Fibroblast of skin of back (primary cell): ENCODE measurements around the gene FAM53B.

ENCODE experiments used
- DNase-seq: peaks from one replicate; pipeline ENCODE4 v3.0.0-alpha.2; 2013

Gene FAM53B

GRCh38 chr10:124696446-124697392, 47.5 kb downstream of the FAM53B start:
- no peak for DNase-seq

- DNase-seq = no peak
Observed at GRCh38 chr10:124695259-124695658, 48.9 kb downstream of the FAM53B start.

- DNase-seq = no peak
Observed at GRCh38 chr10:124694481-124695220, 49.5 kb downstream of the FAM53B start.

GRCh38 chr10:124693801-124694416, 50.3 kb downstream of the FAM53B start:
- no peak for DNase-seq

DNA sequence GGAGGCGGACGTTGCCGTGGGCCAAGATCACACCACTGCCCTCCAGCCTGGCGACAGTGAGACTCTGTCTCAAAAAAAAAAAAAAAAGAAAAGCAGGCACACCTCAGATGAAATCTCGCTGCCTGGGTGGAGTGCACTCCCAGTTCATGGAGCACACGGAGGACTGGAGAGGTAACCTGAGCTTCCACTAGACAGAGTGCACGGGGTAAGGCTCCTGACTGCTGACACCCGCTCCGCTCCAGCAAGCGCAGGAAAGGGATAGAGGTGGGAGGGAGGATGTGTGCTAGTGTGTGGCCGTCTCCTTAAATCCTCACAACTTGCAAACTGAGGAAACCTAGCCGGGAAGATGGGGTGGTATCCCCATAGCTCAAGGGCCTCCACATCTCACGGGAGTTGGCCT, 50.8 kb downstream of the FAM53B start:
- DNase-seq = no peak

DNA sequence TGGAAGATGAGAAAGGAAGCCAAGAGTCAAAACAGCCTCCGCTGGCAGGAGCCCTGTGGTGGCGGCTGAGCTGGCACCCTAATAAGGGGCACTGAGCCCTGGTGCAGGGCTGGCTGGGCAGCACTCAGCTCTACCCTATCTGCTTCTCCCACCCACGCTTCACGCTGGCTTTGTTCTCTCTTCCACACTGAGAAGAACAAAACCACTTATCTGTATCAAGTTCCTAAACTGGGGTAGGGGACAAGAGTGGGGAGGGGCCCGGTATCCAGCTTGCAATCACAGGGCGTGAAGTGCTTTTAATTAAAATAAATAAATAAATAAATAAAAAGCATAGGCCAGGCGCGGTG, 52.1 kb downstream of the FAM53B start:
- no peak for DNase-seq

DNA sequence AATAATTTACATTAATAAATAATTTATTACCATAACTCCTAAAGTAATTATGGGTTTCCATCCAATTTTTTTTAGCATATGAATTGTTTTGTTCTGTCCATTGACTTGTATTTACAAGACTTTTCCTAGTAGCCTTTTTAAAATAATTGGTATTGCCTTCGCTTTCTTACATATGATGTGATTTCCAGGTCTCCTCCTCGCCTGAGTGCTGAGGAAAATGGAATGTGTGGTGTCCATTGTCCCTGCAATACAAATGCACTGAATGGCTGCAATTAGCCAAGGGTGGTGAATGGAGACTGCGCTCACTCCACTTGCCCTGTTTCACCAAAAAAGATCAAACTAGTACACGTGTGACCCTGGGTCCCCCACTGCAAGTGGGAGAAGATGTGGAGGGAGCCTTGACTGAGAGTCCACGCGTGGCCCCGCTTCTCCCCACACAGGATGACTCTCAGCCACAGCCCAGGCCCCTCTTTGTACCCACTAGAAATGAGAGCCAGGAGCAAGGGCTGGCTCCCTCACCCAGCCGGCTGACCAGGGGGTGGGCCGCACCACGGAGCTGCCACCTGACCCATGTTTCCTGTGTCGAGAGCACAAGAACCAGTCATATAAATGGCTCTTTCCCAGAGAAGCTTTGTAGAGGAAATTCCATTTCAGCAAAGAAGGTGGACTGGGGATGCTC, 52.6 kb downstream of the FAM53B start:
- DNase-seq = no peak

DNA sequence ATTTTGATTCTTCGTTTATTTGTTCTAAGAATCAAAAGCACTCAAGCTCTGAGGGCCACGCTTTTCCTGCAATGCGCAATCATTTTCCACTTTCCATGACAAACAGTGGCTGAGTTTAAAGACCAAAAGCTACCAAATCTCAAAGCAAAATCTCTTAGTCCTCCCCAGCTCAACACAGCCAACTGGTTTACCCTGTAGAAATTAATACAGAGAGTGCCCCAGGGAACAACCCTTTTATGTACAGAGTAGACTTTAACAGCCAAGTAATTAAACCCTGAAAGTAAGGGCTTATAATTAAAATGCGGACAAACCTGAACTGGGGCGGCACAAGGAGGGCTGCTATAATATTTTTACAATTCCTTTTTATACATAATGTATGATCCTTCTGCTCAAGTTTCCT, 53.2 kb downstream of the FAM53B start:
- DNase-seq = no peak

DNA sequence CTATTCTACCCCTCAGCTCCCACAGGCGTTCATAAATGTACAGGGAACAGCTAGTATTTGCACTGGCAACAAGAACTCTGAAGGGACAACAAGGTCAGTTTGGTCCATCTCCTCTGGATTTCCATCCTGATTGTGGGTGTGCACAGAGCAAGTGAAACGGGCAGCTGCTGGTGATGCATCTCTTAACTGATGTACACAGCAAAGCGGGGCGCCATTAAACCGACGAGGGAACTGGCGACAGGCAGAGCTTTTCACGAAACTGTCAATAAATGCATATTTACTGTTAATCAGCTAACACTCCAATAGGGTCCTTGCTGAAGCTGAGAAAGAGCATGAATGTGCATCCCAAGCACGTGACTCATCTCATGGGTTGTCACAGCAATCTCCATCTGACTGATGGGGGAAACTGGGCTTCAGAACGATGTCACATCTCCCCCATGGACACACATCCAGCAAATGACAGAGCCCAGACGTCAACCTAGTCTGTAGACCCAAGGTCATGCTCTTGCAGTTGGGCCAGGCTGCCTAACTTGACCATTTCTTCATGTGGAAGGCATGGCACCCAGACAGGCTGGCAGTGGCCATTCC, 54.2 kb downstream of the FAM53B start:
- no peak for DNase-seq

- no peak for DNase-seq
Observed at GRCh38 chr10:124688889-124689670, 55.1 kb downstream of the FAM53B start.

GRCh38 chr10:124688386-124688785, 55.8 kb downstream of the FAM53B start:
- DNase-seq = no peak

DNA sequence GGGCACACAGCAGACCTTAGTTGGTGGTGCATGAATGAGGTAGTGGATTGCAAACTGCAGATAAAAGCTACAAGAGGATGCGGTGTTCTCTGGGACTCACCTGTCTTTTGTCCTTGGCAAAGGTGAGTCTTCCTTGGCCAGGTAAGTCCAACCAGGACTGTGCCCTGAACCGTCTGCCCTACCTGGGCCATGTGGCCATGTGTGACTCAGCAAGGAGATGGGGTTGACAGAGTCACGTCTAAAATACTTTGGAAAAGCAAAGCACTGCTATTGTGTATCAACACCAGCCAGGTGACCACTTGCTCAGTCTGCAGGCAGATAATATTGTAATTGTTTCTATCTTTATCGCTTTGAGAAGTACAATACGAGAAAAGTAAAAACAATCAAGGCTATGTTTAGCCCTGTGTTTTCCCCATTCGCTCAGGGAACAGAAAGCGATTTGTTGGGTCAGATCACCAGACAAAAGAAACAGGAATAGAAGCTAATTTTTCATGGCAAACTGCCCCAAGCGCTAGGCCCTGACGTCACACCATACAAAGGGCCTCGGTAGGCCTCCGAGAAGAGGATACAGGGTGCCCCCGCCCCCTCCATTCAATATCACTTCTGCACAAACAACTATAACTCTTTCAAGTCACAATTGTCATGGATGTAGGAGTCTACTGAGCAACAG, 57.3 kb downstream of the FAM53B start:
- DNase-seq = no peak

- DNase-seq = no peak
Observed at GRCh38 chr10:124685261-124685660, 58.9 kb downstream of the FAM53B start.

DNA sequence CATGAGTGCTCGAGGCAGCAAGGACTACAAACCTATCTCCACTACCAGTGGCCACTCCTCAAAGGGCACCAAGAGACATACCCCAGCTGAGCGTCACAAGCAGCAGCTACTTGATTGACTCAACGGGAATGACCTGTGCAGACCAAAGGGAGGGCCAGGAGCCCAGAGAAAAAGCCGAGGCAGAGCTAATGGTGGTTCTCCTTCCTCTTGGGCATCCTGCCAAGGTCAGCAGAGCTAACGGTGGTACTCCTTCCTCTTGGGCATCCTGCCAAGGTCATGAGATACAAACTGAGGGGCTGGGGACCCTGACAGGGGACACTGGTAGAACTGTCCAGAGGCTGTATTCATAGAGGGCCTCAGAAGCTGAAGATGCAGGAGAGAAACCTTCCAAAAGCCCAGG, 60.4 kb downstream of the FAM53B start:
- DNase-seq = no peak

- DNase-seq = no peak
Observed at GRCh38 chr10:124681626-124682552, 62.3 kb downstream of the FAM53B start.

GRCh38 chr10:124681091-124681490, 63.1 kb downstream of the FAM53B start:
- DNase-seq = no peak

DNA sequence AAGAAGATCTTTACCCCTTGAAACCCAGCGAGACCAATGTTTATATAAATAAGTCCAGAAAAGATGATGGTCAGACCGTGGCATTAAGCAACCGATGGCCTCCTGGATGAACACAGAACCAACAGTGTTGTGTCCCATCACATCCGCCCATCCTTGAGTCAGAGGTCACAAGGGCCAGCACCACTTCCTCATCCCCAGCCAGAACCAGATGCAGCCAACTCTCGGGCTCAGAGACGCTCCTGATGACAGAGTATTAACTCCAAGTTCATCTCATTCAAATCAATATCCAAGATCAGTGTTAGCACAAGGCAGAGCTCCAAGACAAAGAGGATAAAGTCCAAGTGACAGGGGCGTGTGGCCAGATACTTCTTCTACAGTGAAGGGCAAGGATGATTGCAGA, 63.5 kb downstream of the FAM53B start:
- DNase-seq = no peak

DNA sequence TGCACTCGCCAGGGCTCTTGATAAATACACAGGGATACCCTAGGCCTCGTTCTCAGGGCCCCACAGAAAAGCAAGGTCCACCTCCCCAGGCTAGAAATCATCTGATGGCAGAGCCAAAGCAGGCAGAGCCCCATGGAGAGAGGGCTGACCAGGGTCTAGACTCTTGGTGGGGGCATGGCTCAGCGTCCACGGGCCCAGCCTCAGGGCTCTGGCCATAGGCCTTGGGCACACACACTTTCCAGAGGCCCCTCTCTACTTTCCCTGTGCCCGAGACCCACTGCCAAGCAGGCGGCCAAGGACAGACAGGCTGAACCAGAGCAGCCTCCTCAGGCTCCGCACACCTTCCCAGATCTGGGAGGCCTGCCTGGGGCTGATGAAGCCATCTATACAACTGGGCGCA, 64.8 kb downstream of the FAM53B start:
- no peak for DNase-seq

DNA sequence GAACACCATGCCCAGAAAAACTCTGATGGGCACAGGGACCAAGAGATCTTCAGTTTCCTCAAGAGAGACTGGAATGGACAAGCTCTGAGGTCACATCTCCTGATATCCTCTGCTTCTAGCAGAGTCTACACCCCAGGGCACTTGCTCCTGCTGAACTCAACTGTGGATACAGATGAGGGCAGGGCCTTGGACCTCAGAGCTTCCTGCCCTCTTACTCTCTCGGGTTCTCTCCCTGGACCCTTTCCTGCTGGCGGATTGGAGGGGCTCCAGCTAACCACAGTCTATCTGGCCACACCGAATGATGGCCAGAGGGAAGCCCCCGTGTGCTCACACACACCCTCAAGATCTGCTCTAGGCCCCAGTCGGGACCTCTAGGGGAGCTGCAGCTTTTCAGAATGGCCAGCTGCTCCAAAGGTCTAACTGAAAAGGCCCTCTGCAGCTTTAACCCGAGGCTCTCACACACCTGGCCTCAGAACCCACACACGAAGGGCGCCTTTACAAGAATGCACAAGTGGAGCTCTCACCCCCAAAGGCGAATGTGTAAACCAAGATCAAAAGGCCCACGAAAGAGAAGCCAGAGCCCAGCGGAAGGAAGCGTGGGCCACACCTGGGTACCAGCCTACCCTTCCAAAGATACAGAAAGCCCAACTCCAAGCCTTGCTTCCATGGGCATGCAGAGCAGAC, 65.5 kb downstream of the FAM53B start:
- DNase-seq = no peak
